Measurements from ENCODE around the gene ADAMTSL3. TPM values are rescaled to one million over a fixed set of nuclear protein-coding genes. Genes with fewer than 3 reads are reported as not detected.

ADAMTSL3 gene
- total and polyA plus RNA-seq, 2 of the 4 experiments (the other 2 are of a cell fraction), result under 0.01 to 0.02 TPM

DNA sequence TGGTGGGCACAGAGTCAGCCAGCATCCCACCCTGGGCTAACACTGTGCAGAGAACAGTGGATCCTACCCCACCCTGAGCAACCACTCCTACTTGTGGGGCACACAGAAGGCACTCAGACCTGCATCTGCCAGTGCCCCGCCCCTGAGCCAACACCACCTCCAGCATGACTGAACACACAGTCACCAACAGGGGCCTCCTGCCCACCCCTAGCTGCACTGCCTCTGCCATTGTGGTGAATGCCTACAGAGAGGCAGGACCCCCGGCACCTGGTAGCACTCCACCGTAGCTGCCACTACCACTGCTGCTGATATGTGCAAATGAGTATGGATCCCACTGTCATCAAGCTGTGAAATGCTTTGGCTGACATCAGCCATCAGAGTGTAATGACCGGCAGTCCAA is 123.1 kb downstream of the ADAMTSL3 start:
- in situ Hi-C loops (cut with MboI; ENCODE audit: low sequenced_read_pairs) (no loop called here), intact Hi-C loops (cut with micrococcal nuclease) (no loop called here), dilution Hi-C loops (cut with HindIII; ENCODE audit: low sequenced_read_pairs, unreplicated experiment) (no loop called here)
- no peak overlapping the region for H3K4ac ChIP-seq (ENCODE audit: low read depth, low read length)
- no peak overlapping the region for H2AK5ac ChIP-seq (ENCODE audit: low read depth, low read length)
- H4K8ac ChIP-seq (ENCODE audit: low read depth in 2 of 2, low read length in 2 of 2), result no peak overlapping the region
- H2BK5ac ChIP-seq (ENCODE audit: low read depth, low read length, poor library complexity, severe bottlenecking), result no peak overlapping the region
- no peak overlapping the region for H2AK9ac ChIP-seq (replicated peaks; ENCODE audit: low read depth, low read length, poor library complexity)
- H2BK20ac ChIP-seq (ENCODE audit: low read depth, low read length), result no peak overlapping the region
- H3K56ac ChIP-seq (ENCODE audit: extremely low read depth, insufficient read depth, low read length), result no peak overlapping the region
- H4K91ac ChIP-seq (ENCODE audit: insufficient read depth, low read depth, low read length), result no peak overlapping the region
- no peak overlapping the region for H2AFZ ChIP-seq (replicated peaks; ENCODE audit: low read length, poor library complexity)
- no peak overlapping the region for H3K23ac ChIP-seq (ENCODE audit: low read depth, low read length)
- H3K27ac ChIP-seq (ENCODE audit: insufficient read depth, low read length), result no peak overlapping the region
- no peaks in the 10 kb centered on the region for H4K20me1 ChIP-seq (ENCODE audit: insufficient read depth, low read length)
- no peak overlapping the region for H3K14ac ChIP-seq (replicated peaks; ENCODE audit: low read depth, low read length)
- no peaks in the 10 kb centered on the region for H3K27me3 ChIP-seq (ENCODE audit: control insufficient read depth, insufficient read depth, low read length)
- no peak for TF ChIP-seq MAZ (IDR thresholded peaks at IDR 0.05; ENCODE audit: borderline replicate concordance, low read depth, low read length)
- no peak for TF ChIP-seq SMC3 (IDR thresholded peaks at IDR 0.05; ENCODE audit: low read depth, low read length)
- TF ChIP-seq NFE2L2 (IDR thresholded peaks at IDR 0.05; ENCODE audit: low read depth, low read length), result no peak
- TF ChIP-seq MXI1 (IDR thresholded peaks at IDR 0.05; ENCODE audit: borderline replicate concordance, low read depth, low read length), result no peak
- no peak for TF ChIP-seq USF2 (IDR thresholded peaks at IDR 0.05; ENCODE audit: low read depth, low read length)
- no peak for TF ChIP-seq FOS (IDR thresholded peaks at IDR 0.05; ENCODE audit: low read depth, low read length)
- TF ChIP-seq RCOR1 (IDR thresholded peaks at IDR 0.05; ENCODE audit: insufficient replicate concordance, low read length), result no peak
- no peak for TF ChIP-seq MAFK (IDR thresholded peaks at IDR 0.05; ENCODE audit: low read depth, low read length)
- TF ChIP-seq, protein P1, sequence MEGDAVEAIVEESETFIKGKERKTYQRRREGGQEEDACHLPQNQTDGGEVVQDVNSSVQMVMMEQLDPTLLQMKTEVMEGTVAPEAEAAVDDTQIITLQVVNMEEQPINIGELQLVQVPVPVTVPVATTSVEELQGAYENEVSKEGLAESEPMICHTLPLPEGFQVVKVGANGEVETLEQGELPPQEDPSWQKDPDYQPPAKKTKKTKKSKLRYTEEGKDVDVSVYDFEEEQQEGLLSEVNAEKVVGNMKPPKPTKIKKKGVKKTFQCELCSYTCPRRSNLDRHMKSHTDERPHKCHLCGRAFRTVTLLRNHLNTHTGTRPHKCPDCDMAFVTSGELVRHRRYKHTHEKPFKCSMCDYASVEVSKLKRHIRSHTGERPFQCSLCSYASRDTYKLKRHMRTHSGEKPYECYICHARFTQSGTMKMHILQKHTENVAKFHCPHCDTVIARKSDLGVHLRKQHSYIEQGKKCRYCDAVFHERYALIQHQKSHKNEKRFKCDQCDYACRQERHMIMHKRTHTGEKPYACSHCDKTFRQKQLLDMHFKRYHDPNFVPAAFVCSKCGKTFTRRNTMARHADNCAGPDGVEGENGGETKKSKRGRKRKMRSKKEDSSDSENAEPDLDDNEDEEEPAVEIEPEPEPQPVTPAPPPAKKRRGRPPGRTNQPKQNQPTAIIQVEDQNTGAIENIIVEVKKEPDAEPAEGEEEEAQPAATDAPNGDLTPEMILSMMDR (conservative IDR thresholded peaks at IDR 0.05; ENCODE audit: low read depth, low read length), result no peak
- TF ChIP-seq BHLHE40 (IDR thresholded peaks at IDR 0.05; ENCODE audit: low read depth, low read length), result no peak
- TF ChIP-seq RFX5 (IDR thresholded peaks at IDR 0.05; ENCODE audit: low read depth, low read length), result no peak
- no peak for TF ChIP-seq POLR2A (IDR thresholded peaks at IDR 0.05; ENCODE audit: low read depth, low read length)
- POLR2A ChIA-PET (ENCODE audit: unreplicated experiment), result no interaction called here
- no peak overlapping the region for H4K5ac ChIP-seq (ENCODE audit: low read depth, low read length)
- H3K79me1 ChIP-seq (ENCODE audit: low read depth in 1 of 2, low read length in 2 of 2), result no peaks in the 10 kb centered on the region
- CTCF ChIA-PET, result no interaction called here
- DNase-seq (no peak), ATAC-seq (ENCODE audit: low read depth) (no peak)
- no peak overlapping the region for H3K4me2 ChIP-seq (ENCODE audit: low read depth, low read length)
- no peak overlapping the region for H2BK120ac ChIP-seq (ENCODE audit: low read depth, low read length)
- no peak overlapping the region for H3K9ac ChIP-seq (ENCODE audit: low read depth, low read length)
- H2BK15ac ChIP-seq (ENCODE audit: low read depth, low read length), result no peak overlapping the region
- H3K4me1 ChIP-seq (ENCODE audit: control insufficient read depth, insufficient read depth, low read length), result no peaks in the 10 kb centered on the region
- 79% methylated on average over 3 of the region's 4 CpGs; no CpG with 5 or more reads in 1 of the 2 experiments for WGBS, 2 experiments (ENCODE audit: extremely low coverage in 2 of 2, insufficient read length in 1 of 2)
- peaks cover 2% of the 10 kb centered on the region; the same call in 1 of the 2 replicates for H3K9me3 ChIP-seq (ENCODE audit: control insufficient read depth, insufficient read depth, low read length)
- H3K18ac ChIP-seq (ENCODE audit: low read depth, low read length), result no peak overlapping the region
- no peaks in the 10 kb centered on the region for H3K9me1 ChIP-seq (ENCODE audit: insufficient read depth, low read length)
- H3K36me3 ChIP-seq (ENCODE audit: control insufficient read depth, insufficient read depth, low read length), result no peaks in the 10 kb centered on the region
- H3K4me3 ChIP-seq (ENCODE audit: insufficient read depth, low read depth, low read length), result no peak overlapping the region
- no TSS peak for BruUV-seq (replicated peaks)
